Stomach (tissue), 9 donors: ENCODE measurements around the gene RIMS4. TPM values are rescaled to one million over a fixed set of nuclear protein-coding genes. Genes with fewer than 3 reads are reported as not detected.

Experiments
- DNase-seq, 2 donors: peaks; one replicate each; pipeline versions ENCODE4 v3.0.0 to v3.0.0-alpha.2; 2013 to 2019
- H3K27ac ChIP-seq, 5 donors: fragments of 200-600 bp in 4 of 5; sonication (generic) in 4 of 5; one replicate each; pipeline ENCODE4 v1.5.1; 2013 to 2019; ENCODE audit warnings: mild to moderate bottlenecking in 1 of 5, moderate library complexity in 1 of 5
- H3K27me3 ChIP-seq, 3 donors: fragments of 200-600 bp; sonication (generic); one replicate each; pipeline ENCODE4 v1.5.1; 2017 to 2019; ENCODE audit warnings: mixed run types in 1 of 3
- H3K36me3 ChIP-seq, 4 donors: fragments of 200-600 bp; sonication (generic); 1 replicate in 3 of 4; 2 replicates in 1 of 4; pipeline ENCODE4 v1.5.1; 2016 to 2019
- H3K4me1 ChIP-seq, 4 donors: fragments of 200-600 bp; sonication (generic); one replicate each; pipeline ENCODE4 v1.5.1; 2016 to 2019
- H3K4me3 ChIP-seq, 4 donors: fragments of 200-600 bp; sonication (generic) in 3 of 4; one replicate each; pipeline ENCODE4 v1.5.1; 2016 to 2019; ENCODE audit warnings: mild to moderate bottlenecking in 1 of 4
- H3K9me3 ChIP-seq, 4 donors: fragments of 200-600 bp; sonication (generic); one replicate each; pipeline ENCODE4 v1.5.1; 2016 to 2019
- EP300 ChIP-seq: sonication (generic); formaldehyde crosslinking; IDR thresholded peaks from one replicate; pipeline ENCODE4 v1.6.1; 2017; ENCODE audit warnings: antibody characterized with exemption
- POLR2A ChIP-seq, 4 donors: fragments of 450-650 bp; IDR thresholded peaks; one replicate each; pipeline ENCODE4 v1.6.1; 2016; ENCODE audit warnings: antibody characterized with exemption in 4 of 4, control low read depth in 2 of 4, mild to moderate bottlenecking in 1 of 4, moderate library complexity in 1 of 4
- POLR2AphosphoS5 ChIP-seq, 3 donors: sonication (generic); formaldehyde crosslinking; IDR thresholded peaks; one replicate each; pipeline ENCODE4 v1.6.1; 2016; ENCODE audit warnings: antibody characterized with exemption in 3 of 3
- WGBS, 5 donors: extraction: QIAGEN DNeasy Blood & Tissue Kit in 3 of 5; methylation state at CpG; one replicate each; pipeline versions ENCODE4 v1.1.5 to v1.1.7; 2013 to 2018; 5-methylcytosine and 5-hydroxymethylcytosine counted together
- intact Hi-C: fragments of 100-400 bp; cut with DNase I; formaldehyde crosslinking; loops from one replicate; pipeline ENCODE4 v1.15.1; 2023; ENCODE audit warnings: low total_unique reads
- polyA plus RNA-seq, 3 donors: library from polyadenylated mRNA; stranded (reverse); fragments of 200-250 nt; gene quantifications; one replicate each; pipeline ENCODE4 v1.2.3, GENCODE V29; 2013
- total RNA-seq, 5 donors: library from RNA; depleted of rRNA; stranded (reverse); fragments of >200 nt; gene quantifications; one replicate each; pipeline versions ENCODE4 v1.1.0 to v1.2.3, GENCODE V29; 2014 to 2016
- TF ChIP-seq, protein P1 (sequence below), 7 experiments: fragments of 450-650 bp in 4 of 7; fragments of 200-600 bp in 3 of 7; sonication (generic) in 3 of 7; IDR thresholded peaks; one replicate each; pipeline ENCODE4 v1.5.1; 2016 to 2019; ENCODE audit warnings: antibody characterized with exemption in 7 of 7, control low read depth in 2 of 7, mild to moderate bottlenecking in 1 of 7
- donor health status: healthy with polysubstance abuse.
- donor health status: Bipolar disorder and iron deficiency.
- donor health status: healthy.

Gene RIMS4
- total and polyA plus RNA-seq, 8 donors, result 0.55 to 2.2 (median 1.5) TPM; not detected in 2

DNA sequence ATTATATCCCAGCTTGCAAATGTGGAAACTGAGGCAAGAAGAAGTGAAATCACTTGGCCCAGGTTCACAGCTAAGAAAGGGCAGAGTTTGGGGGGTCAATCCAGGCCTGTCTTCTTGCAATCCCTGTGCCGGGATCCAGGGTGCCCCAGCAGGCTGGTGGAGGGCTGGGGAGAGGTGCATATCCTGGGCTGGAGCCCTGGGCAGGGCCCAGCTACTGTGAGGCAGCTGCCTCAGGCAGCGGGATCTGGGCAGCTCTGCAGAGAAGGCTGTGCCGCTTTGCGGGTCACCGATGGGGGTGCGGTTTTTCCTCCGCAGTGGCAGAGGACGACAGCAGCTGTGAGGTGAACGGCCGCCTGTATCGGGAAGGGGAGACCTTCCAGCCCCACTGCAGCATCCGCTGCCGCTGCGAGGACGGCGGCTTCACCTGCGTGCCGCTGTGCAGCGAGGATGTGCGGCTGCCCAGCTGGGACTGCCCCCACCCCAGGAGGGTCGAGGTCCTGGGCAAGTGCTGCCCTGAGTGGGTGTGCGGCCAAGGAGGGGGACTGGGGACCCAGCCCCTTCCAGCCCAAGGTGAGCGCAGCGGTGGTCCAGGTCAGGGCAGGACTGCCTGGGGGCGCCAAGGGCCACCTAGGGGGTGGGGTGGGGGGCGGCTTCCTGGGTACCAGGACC lies 85.8 kb downstream of the RIMS4 start:
- DNase-seq, result no peak
- Histone ChIP-seq H3K36me3 (no peaks in the 10 kb centered on the region), H3K9me3 (no peaks in the 10 kb centered on the region), H3K4me3 (no peak overlapping the region), H3K27me3 (peaks cover 0 to 10% (median 0%) of the 10 kb centered on the region in 3 donors), H3K4me1 (peaks cover 11 to 30% (median 23%) of the 10 kb centered on the region in 4 donors), H3K27ac (no peak overlapping the region)
- TF ChIP-seq POLR2AphosphoS5 (IDR thresholded peaks at IDR 0.05), result no peak
- no peak for TF ChIP-seq POLR2A (IDR thresholded peaks at IDR 0.05)
- no peak for TF ChIP-seq EP300
- TF ChIP-seq, protein P1, sequence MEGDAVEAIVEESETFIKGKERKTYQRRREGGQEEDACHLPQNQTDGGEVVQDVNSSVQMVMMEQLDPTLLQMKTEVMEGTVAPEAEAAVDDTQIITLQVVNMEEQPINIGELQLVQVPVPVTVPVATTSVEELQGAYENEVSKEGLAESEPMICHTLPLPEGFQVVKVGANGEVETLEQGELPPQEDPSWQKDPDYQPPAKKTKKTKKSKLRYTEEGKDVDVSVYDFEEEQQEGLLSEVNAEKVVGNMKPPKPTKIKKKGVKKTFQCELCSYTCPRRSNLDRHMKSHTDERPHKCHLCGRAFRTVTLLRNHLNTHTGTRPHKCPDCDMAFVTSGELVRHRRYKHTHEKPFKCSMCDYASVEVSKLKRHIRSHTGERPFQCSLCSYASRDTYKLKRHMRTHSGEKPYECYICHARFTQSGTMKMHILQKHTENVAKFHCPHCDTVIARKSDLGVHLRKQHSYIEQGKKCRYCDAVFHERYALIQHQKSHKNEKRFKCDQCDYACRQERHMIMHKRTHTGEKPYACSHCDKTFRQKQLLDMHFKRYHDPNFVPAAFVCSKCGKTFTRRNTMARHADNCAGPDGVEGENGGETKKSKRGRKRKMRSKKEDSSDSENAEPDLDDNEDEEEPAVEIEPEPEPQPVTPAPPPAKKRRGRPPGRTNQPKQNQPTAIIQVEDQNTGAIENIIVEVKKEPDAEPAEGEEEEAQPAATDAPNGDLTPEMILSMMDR (IDR thresholded peaks at IDR 0.05), result no peak
- 40 to 58% (median 51%) methylated on average over 9 to 26 of the region's 26 CpGs for WGBS, 5 donors
- intact Hi-C loops, result no loop called here

DNA sequence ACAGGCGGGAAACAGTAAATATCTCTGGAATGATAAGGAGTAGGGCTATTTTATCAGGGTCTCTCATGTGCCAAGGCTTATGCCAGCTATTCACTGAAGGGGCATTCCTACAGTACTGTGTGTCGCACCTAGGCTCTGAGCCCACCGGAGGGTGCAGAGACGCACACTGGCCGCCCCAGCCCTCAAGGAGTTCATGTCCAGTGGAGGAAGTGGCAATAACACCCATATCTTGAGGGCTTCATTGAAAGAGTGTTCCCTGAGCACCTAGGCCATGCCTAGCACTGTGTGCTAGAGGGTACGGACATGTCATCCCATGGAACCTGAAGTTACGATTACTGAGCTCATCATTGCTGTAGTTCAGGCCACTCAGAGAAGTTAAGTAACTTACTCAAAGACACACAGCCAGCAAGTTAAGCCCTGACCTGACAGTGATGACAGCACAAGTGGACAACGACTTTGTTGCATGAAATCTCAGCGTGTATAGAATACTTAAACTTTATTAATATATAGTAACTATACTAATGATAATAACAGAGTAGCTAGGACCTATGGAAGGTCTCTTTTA lies 86.5 kb downstream of the RIMS4 start:
- intact Hi-C loops, result no loop called here

DNA sequence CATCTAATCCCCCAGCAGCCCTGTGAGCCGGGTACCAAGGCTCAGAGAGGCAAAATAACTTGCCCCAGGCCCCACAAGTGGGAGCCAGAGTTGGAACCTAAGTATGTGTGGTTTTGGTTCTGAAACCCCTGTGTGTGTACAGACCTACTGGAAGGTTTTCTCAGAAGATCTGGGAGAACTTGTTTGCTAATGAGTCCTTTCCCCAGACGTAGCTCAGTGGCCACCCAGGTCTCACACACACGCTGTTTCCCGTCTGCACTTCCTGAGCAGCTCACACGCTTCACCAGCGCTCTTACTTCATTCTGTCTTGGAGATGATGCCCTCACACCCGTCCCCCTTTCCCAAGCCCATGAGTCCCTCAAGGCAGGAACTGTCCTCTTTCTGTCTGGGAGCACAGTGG lies 87.0 kb downstream of the RIMS4 start:
- 69 to 75% (median 71%) methylated on average over 7 of the region's 7 CpGs for WGBS, 5 donors
- peaks cover 0 to 19% (median 13%) of the 10 kb centered on the region in 4 donors for H3K4me1 ChIP-seq
- intact Hi-C loops, result no loop called here

More for the DNA sequence above, 86.5 kb downstream of the RIMS4 start:
- H3K4me1 ChIP-seq, result peaks cover 4 to 23% (median 17%) of the 10 kb centered on the region in 4 donors
- TF ChIP-seq POLR2AphosphoS5 (IDR thresholded peaks at IDR 0.05), result no peak
- no peak for TF ChIP-seq POLR2A (IDR thresholded peaks at IDR 0.05)
- TF ChIP-seq, protein P1 (IDR thresholded peaks at IDR 0.05), result no peak
- no peak for TF ChIP-seq EP300
- no peaks in the 10 kb centered on the region for H3K9me3 ChIP-seq
- H3K27me3 ChIP-seq, result peaks cover 0 to 6% (median 0%) of the 10 kb centered on the region in 3 donors
- 84 to 90% (median 87%) methylated on average over 9 of the region's 9 CpGs for whole genome bisulfite sequencing, 5 donors
- H3K27ac ChIP-seq, result no peak overlapping the region
- no peaks in the 10 kb centered on the region for H3K36me3 ChIP-seq
- DNase-seq, result no peak
- no peak overlapping the region for H3K4me3 ChIP-seq

DNA sequence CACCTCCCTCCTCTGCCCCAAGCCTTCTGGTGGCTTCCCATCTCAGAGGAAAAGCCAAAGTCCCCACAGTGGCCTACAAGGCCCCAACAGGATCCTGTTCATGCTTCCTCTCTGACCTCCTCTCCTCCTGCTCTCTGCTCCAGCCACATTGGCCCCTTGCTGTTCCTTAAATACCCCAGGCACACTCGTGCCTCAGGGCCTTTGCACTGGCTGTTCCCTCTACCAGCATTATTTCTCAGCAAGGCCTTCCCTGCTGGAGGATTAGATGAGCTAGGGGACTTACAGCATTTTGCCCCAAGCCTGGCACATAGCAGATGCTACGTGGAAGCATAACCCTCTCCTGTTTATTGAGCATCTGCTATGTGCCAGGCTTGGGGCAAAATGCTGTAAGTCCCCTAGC lies 87.4 kb downstream of the RIMS4 start:
- H3K27me3 ChIP-seq, result peaks cover 0 to 6% (median 0%) of the 10 kb centered on the region in 3 donors
- intact Hi-C loops, result no loop called here
- no peak for TF ChIP-seq POLR2AphosphoS5 (IDR thresholded peaks at IDR 0.05)
- TF ChIP-seq, protein P1 (IDR thresholded peaks at IDR 0.05), result no peak
- TF ChIP-seq EP300, result no peak
- TF ChIP-seq POLR2A (IDR thresholded peaks at IDR 0.05), result no peak

More for the DNA sequence above, 87.0 kb downstream of the RIMS4 start:
- Histone ChIP-seq H3K9me3 (no peaks in the 10 kb centered on the region), H3K36me3 (no peaks in the 10 kb centered on the region), H3K27me3 (peaks cover 0 to 6% (median 0%) of the 10 kb centered on the region in 3 donors), H3K4me3 (no peak overlapping the region), H3K27ac (no peak overlapping the region)
- DNase-seq, result no peak
- TF ChIP-seq POLR2AphosphoS5 (IDR thresholded peaks at IDR 0.05) (no peak), POLR2A (IDR thresholded peaks at IDR 0.05) (no peak), EP300 (no peak)
- TF ChIP-seq, protein P1 (IDR thresholded peaks at IDR 0.05), result no peak

More for the DNA sequence above, 87.4 kb downstream of the RIMS4 start:
- Histone ChIP-seq H3K9me3 (no peaks in the 10 kb centered on the region), H3K27ac (no peak overlapping the region), H3K4me1 (peaks cover 0 to 17% (median 13%) of the 10 kb centered on the region in 4 donors), H3K36me3 (no peaks in the 10 kb centered on the region), H3K4me3 (no peak overlapping the region)
- 85 to 92% (median 86%) methylated on average over 2 of the region's 2 CpGs for WGBS, 5 donors
- DNase-seq, result no peak
